HG02798 (cell line): ENCODE measurements around the gene CHST2.

Experiments used
- ATAC-seq: cut with Tn5 transposase; IDR thresholded peaks from one replicate; pipeline ENCODE4 v1.9.1; 2021; ENCODE audit warnings: mild to moderate bottlenecking; ENCODE audit not compliant: unreplicated experiment, poor library complexity

CHST2 gene

DNA sequence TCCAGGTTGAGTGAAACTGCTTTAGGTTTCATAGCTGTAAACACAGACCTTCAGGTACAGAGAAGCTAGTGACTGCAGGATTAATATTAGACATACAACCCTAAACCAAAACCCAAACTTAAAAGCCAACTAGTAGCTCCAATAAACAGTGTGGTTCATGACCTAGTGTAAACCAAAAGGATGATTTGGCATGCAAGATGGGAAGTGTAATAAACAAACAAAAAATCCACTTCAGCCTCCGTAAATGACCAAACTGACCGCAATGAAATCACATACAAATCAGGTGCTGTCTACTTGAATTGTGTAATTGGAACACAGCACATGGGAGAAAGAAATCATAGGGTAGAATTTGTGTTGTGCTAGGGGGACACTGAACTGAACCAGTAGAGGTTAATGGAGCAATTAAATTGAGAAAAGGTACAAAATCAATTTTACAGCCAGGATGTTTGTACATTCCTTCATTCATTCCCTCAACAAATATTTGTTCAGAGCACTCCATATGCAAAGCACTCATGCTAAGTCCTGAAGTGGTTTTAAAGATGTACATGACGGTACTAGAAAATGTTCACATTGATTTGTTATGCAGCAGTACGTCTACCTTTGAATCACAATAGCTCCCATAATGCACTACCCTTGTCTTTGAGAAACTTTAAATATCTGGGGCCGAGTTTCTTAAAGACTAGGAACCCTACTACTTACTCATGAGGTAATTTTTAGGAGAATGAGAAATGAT, 21.4 kb upstream of the CHST2 start:
- no peak for ATAC-seq

DNA sequence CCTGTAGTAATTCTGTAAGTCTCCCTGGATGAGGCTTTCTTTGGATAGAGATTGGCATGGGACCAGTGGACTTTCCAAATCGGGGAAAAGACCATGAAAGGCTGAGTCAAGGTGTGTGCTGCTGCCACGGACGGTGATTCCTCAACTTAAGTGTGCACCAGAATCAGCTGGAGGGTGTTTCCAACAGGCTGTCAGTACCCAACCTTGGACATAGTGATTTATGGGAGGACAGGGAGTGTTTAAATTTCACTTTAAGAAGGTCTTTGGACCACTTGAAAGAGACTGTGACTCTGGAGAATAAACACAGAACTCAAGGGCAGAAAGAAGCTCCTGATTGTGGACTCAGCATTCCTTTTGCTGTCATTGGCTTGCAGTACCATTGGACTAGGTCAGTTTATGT, 20.4 kb upstream of the CHST2 start:
- no peak for ATAC-seq

DNA sequence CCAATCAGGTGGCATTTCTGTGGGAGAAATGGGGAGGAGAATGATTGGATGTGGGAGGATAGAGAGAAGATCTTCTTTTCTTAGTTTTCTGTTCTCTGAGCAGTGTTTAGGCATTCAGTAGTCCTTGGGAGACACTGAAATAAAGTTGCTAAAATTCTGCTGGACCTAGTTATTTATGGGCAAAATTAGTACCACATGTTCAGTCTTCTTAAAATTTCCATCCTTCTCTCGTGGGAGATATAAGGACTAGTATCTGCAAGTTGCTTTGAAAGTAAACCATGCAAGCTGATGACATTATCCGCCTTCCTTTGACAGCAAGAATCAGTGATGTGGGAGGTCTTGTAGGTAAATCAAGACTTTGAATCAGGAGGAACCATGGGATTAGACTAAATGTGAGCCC, 19.9 kb upstream of the CHST2 start:
- ATAC-seq = no peak

DNA sequence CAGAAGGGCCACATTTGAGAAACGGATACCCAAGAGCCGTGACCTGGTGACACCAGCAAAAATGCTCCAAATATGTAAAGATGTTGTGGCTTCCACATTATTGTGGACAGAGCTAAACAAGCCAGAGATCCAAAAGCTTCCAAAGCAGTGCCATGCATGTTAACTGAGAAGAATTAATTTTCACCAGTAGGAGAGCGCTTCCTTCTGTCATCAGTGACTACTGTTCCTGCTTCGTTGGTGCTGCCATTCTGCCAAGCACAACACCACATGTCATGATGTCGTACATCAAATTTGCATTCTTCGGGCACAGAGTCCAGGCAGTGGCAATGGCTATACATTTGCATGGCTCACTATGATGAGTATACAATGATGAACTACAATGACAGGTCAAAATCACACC, 19.1 kb upstream of the CHST2 start:
- no peak for ATAC-seq

DNA sequence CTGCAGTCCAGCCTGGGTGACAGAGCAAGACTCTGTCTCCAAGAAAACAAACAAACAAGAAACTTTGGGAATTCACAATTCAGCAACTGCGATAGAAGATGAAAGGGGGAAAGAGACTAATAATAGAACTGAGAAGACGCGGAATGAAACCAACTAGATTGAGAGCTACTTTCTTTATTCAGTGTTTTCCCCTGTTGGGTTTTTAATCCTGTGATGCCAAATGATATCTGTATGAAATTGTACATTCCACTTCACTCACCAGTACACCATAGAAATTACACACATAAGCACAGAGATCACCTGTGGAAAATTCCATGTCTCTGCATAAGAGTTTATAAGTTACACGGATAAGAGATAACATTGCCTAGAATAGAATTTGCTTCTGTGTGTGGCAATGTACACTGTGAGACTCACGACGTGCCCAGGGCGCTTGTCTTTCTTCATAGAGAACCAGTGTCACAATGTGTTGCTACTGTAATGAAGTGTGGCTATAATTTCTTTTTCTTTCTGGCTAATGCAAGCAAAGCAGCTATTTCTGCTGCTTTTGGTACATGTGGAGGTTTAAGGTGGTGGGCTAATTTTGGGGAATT, 17.7 kb upstream of the CHST2 start:
- no peak for ATAC-seq

DNA sequence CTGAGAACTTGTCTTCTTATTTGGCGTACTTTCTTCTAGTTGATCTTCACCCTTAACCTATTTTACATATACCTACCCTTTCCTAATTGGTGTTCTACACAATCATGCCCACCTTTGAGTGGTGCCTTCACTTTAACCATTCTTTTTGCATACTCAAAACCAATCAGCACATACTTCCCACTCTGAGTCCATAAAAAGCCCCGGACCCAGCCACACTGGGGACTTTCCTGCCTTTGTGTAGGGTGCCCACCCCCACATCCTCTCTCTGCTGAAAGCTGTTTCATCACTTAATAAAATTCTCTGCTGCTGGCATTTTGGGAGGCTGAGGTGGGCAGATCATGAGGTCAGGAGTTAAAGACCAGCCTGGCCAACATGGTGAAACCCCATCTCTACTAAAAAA, 15.9 kb upstream of the CHST2 start:
- peak; percentile 59 for ATAC-seq

DNA sequence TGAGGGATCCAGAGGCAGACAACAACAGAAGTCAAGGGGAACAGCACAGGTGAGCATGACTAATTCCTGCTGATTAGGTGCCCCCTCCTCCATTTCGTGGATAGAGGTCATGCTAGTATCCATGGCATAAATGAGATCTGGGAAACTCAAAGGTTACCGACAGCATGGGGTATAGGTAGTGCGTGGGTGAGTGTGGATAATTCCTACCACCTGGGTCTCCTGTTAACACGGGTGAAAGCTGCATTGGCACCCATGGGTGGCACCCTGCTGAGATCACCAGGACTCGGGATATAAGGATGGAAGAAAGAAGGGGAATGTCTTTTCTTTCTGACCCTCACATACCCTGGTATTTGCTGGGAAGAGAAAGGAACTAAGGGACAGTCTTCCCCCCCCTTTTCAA, 14.4 kb upstream of the CHST2 start:
- ATAC-seq = no peak

DNA sequence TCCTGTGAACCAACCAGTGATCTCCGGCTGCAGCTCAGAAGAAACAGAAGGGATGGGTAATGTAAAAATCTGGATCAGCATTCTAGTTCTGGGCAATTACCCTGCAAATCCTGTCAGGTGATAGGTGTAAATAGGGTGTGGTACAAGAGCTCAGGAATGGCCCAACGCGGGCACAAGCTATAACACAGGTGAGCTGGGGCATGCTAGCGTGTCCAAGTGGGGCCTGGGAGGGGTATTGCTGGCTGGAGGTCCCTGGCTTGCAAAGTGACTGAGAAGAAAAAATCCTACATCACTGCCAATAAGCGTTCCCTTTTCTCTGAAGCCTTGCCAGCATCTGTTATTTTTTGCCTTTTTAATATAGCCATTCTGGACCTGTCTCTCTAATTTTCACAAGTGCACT, 9.7 kb upstream of the CHST2 start:
- ATAC-seq = no peak

DNA sequence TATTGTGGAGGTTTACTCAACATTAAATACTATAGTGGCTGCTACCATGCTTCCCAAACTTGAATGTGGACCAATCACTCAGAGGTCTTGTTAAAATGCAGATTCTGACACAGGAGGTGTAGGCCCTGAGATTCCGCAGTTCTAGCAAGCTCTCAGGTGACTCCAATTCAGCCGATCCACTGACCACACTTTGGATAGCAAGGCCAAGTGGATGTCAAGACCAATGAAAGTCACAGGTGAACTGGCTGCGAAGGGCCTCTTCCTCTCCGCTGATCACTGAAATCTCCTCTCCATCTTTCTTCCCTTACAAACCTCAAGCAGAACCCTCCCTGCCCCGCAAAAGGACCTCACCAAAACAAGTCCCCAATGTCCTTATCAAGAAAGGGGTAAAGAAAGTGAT, 9.2 kb upstream of the CHST2 start:
- no peak for ATAC-seq

DNA sequence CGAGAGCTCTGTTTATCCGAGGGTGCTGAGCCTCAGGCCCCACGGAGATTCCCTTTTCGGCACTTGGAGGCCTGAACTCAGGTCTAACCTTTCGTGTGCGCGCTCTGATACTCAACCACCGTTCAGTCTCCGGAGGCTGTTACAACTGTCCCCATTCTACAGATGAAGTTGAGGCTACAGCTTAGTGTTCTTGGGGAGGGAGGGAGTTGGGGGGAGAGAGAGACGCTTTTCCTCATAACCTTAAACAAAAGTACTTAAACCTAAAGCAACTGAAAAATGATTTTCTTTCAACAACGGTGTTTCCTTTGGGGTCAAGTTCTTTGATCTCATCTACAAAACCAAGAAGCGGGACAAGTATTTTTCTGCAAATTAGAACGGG, 952 bp upstream of the CHST2 start:
- no peak for ATAC-seq

DNA sequence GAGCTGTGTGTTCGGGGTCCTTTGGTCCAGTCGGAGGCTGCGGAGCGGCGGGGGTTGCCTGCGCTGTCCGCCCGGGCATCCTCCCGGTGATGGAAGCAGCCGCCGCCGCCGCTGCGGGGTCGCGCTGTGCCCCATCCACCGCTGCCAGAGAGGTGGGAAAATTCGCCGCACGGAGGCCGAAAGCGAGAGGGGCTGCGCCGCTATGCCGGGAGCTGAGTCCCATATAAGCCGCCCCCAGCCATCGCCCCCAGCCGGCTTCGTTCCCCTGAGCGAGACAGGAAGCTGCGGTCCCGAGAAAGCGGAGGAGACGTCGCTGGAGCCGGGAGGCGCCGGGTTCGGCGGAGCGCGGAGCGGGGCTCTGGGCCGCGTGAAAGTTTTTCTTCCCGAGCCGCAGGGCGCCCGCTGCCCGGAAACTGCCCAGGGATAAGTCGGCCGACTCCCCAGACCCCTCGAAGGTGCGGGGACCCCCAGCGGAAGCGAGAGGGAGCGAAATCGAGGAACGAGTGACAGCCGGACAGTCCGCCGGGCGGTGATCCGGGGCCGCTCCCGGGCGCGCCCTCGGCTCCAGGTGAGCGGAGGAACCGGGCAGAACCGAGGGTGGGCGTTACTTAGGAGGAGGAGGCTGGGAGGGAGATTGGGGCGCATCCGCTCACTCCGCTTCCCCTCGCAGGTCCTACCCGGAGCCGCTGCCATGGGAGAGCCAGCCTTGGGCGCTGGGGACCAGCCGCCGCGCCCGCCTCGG, 574 bp downstream of the CHST2 start:
- peak; percentile 12 for ATAC-seq

DNA sequence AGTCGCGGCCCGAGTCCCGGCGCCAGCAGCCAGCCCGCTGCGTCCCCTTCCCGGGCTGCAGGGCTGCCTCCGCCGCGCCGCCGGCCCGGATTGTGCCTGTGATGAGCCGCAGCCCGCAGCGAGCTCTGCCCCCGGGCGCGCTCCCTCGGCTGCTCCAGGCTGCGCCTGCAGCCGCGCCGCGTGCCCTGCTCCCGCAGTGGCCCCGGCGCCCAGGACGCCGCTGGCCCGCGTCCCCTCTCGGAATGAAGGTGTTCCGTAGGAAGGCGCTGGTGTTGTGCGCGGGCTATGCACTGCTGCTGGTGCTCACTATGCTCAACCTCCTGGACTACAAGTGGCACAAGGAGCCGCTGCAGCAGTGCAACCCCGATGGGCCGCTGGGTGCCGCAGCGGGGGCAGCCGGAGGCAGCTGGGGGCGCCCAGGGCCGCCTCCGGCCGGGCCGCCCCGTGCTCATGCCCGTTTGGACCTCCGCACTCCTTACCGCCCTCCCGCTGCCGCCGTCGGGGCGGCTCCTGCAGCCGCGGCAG, 1.2 kb downstream of the CHST2 start:
- ATAC-seq = peak; percentile 37

DNA sequence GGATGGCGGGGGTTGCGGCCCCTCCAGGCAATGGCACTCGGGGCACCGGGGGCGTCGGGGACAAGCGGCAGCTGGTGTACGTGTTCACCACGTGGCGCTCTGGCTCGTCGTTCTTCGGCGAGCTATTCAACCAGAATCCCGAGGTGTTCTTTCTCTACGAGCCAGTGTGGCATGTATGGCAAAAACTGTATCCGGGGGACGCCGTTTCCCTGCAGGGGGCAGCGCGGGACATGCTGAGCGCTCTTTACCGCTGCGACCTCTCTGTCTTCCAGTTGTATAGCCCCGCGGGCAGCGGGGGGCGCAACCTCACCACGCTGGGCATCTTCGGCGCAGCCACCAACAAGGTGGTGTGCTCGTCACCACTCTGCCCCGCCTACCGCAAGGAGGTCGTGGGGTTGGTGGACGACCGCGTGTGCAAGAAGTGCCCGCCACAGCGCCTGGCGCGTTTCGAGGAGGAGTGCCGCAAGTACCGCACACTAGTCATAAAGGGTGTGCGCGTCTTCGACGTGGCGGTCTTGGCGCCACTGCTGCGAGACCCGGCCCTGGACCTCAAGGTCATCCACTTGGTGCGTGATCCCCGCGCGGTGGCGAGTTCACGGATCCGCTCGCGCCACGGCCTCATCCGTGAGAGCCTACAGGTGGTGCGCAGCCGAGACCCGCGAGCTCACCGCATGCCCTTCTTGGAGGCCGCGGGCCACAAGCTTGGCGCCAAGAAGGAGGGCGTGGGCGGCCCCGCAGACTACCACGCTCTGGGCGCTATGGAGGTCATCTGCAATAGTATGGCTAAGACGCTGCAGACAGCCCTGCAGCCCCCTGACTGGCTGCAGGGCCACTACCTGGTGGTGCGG, 1.9 kb downstream of the CHST2 start:
- peak; percentile 1 for ATAC-seq

DNA sequence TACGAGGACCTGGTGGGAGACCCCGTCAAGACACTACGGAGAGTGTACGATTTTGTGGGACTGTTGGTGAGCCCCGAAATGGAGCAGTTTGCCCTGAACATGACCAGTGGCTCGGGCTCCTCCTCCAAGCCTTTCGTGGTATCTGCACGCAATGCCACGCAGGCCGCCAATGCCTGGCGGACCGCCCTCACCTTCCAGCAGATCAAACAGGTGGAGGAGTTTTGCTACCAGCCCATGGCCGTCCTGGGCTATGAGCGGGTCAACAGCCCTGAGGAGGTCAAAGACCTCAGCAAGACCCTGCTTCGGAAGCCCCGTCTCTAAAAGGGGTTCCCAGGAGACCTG, 2.5 kb downstream of the CHST2 start:
- ATAC-seq = no peak

DNA sequence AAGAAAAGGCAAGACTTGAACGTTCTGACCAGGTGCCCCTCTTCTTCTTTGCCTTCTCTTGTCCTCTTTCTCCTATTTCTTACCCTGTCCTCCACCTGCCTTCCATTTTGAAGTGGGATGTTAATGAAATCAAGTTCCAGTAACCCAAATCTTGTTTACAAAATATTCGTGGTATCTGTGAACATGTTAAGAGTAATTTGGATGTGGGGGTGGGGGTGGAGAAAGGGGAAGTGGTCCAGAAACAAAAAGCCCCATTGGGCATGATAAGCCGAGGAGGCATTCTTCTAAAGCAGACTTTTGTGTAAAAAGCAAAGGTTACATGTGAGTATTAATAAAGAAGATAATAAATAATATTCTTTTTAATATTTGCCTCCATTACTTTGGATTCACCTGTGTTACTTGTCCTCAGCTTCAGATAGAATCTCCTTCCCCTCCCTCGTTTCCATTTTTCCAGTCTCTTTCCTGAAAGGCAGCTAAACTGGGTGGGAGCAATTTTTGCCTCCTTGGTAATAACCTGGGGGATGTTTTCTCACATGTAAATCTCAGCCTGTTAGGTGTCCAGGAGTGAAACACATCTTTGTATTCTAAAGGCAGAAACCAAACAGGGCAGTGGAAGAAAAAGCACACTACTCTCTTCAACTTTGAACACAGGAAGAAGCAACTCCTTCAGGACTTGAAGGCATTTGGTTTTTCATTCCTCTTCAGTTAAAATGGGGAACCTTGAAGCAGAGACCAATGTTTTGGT, 3.2 kb downstream of the CHST2 start:
- ATAC-seq = no peak

DNA sequence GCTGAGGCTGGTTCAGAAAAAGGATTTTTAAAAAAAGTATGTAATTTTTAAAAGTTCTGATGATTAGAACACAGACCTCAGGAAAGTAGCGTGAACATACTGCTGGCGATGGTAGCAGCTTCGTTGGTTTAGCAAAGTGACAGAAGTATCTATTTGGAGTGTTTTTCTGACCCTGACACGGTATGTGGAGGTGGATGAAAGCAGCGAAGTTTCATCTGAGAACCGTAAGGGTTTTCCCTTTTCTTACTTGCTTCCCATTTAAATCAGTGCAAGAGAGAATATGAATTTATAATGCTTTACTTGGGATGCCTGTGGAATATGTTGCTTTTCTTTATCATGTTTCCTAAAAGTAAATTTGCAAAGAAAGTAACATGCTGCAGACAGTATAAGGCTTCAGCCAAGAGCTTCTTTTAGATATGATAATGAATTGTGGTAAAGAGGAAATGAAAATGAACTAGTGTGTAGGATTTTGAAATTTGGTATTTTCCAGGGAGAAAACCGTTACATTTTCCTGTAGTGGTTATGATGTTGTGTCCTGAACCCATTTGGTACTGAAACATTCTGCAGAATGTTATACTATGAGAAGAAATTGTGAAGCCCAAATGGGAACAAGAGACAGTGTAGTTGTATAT, 3.9 kb downstream of the CHST2 start:
- peak; percentile 28 for ATAC-seq

DNA sequence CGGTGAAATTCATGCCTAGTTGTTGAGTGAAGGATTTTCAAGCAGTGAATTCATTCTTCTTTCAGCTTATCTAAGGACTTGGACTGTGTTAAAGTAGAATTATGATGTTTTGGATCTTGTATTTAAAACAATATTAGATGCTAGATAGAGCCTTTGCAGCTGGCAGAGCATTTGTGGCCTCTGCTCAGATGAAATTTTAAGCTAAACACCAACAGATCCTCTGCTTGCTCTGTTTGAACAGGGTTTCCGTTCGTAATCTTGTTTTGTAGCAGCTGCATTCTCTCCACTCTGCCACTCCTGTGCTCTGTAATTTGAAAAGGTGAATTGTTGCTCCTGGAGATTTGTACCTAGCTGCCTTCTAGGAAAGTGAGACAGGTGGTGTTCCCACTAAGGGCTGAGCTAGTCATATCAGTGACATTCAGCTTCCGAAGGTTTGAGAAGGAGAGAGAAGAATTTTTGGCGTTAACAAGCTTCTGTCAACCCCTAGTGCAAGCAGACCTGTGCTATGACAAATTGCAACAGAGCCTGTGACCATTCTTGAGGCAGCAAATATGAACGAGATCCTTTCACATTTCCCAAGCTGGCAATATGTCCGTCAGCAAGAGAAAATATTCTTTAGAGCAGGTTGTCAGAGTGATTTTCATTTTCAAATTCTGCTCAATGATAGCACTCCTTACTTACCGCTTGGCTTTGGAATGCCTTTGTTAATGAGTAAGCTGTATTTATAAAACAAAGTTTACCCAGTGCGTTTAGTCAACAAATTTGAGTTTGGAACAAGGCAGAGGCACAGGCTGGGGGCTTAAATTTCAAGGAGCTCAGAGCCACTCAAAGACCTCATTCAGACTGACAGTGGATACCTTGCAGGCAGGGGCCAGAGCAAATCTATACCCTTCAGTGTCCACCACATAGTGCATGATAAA, 5.3 kb downstream of the CHST2 start:
- no peak for ATAC-seq

DNA sequence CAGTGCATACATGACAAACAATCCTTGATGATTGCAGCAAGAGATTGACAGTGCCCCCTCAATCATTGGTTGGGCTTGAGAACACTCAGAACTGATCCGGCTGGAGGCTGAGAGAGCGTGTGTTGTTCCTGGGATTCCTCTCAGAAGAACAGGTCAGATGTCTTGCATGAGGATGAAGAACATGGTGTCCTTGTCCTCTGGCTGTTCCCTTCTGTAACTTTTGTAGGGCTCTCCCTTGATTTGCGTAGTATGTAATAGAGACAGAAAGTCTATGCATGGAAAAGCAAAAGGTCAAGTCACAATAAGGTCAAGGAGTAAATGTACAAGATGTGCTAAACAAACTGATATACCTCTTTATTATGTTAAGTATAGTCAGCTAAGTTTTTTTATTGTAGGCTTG, 8.2 kb downstream of the CHST2 start:
- ATAC-seq = no peak
